ENCODE results near the gene ADORA2A. TPM values are rescaled to one million over a fixed set of nuclear protein-coding genes. Genes with fewer than 3 reads are reported as not detected.

Gene ADORA2A
- total and polyA plus RNA-seq, 9 donors, result 0.57 to 5.0 (median 2.7) TPM

DNA sequence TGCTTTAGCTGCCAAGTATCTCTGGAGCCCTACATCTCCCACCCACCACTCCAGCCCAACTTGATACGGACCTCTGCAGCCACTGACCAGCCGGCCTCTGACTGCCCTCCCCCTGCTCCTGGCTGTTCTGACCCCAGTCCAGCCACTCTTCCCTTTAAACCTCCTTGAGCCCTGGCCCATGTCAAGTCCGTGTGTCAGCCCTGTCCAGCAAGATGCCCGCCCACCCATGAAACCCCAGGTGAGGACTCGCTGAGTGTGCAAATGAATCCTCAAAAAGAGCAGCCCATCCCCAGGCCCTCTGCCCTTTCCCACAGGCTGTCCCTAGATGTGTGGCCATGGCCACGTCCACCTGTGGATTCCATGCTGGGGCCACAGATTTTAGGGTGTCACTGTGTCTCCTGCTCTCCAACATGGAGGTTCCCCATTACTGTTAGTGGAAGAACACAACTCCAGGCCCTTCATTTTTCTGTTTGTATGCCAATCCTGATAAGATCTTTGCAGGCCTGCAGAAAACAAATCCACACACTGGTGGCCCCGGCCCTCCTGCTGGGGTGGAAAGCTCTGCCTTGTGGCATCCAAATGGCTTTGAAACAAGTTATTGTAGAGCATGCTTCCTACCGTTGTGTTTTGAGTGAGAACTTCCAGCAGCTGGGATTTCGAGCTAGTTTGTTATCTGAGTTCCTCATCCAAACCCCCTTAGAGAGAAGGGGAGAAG lies 22.7 kb upstream of the ADORA2A start:
- Histone ChIP-seq H3K27me3 (no peaks in the 10 kb centered on the region), H3K27ac (no peak overlapping the region), H3K4me1 (ENCODE audit: insufficient read depth) (peaks cover 15% of the 10 kb centered on the region), H3K4me3 (no peak overlapping the region), H3K9me3 (no peaks in the 10 kb centered on the region), H3K36me3 (no peaks in the 10 kb centered on the region)
- no peak for DNase-seq
- 82 to 85% (median 84%) methylated on average over 9 of the region's 9 CpGs for WGBS, 3 donors
- intact Hi-C loops (cut with DNase I), result no loop called here
- no peak for TF ChIP-seq POLR2A (IDR thresholded peaks at IDR 0.05)
- no peak for TF ChIP-seq EP300 (IDR thresholded peaks at IDR 0.05)
- TF ChIP-seq, protein P1, sequence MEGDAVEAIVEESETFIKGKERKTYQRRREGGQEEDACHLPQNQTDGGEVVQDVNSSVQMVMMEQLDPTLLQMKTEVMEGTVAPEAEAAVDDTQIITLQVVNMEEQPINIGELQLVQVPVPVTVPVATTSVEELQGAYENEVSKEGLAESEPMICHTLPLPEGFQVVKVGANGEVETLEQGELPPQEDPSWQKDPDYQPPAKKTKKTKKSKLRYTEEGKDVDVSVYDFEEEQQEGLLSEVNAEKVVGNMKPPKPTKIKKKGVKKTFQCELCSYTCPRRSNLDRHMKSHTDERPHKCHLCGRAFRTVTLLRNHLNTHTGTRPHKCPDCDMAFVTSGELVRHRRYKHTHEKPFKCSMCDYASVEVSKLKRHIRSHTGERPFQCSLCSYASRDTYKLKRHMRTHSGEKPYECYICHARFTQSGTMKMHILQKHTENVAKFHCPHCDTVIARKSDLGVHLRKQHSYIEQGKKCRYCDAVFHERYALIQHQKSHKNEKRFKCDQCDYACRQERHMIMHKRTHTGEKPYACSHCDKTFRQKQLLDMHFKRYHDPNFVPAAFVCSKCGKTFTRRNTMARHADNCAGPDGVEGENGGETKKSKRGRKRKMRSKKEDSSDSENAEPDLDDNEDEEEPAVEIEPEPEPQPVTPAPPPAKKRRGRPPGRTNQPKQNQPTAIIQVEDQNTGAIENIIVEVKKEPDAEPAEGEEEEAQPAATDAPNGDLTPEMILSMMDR (IDR thresholded peaks at IDR 0.05), result no peak

DNA sequence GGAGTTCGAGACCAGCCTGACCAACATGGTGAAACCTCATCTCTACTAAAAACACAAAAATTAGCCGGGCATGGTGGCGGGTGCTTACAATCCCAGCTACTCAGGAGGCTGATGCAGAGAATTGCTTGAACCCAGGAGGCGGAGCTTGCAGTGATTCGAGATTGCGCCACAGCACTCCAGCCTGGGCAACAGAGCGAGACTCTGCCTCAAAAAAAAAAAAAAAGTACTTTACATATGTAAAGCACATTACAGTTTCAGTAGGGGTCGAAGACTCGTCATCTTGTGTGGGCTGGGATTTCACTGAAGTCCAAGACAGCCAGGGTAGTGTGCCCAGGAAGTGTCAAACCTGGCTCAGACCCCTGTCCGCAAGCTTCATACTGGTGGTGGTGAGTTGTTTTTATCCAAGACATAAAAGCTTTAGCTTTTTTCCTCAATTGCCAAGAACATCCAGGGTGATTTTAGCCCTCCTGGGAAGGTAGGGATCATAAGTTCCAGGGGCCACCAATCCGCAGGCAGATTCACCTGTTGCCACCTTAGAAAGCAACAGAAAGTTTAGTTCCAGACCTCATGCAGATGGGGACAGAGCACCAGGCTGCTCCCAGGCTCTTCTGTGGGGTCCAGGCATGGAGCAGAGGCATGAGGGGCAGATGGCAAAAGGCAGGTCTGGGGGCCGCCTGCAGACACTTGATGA lies 21.6 kb upstream of the ADORA2A start:
- Histone ChIP-seq H3K27ac (no peak overlapping the region), H3K27me3 (no peaks in the 10 kb centered on the region), H3K4me3 (no peak overlapping the region), H3K36me3 (no peaks in the 10 kb centered on the region), H3K4me1 (ENCODE audit: insufficient read depth) (peaks cover 15% of the 10 kb centered on the region), H3K9me3 (no peaks in the 10 kb centered on the region)
- 97 to 98% (median 97%) methylated on average over 12 of the region's 12 CpGs for WGBS, 3 donors
- intact Hi-C loops (cut with DNase I), result no loop called here
- no peak for DNase-seq
- TF ChIP-seq, protein P1 (IDR thresholded peaks at IDR 0.05), result no peak
- TF ChIP-seq POLR2A (IDR thresholded peaks at IDR 0.05), result no peak
- TF ChIP-seq EP300 (IDR thresholded peaks at IDR 0.05), result no peak

DNA sequence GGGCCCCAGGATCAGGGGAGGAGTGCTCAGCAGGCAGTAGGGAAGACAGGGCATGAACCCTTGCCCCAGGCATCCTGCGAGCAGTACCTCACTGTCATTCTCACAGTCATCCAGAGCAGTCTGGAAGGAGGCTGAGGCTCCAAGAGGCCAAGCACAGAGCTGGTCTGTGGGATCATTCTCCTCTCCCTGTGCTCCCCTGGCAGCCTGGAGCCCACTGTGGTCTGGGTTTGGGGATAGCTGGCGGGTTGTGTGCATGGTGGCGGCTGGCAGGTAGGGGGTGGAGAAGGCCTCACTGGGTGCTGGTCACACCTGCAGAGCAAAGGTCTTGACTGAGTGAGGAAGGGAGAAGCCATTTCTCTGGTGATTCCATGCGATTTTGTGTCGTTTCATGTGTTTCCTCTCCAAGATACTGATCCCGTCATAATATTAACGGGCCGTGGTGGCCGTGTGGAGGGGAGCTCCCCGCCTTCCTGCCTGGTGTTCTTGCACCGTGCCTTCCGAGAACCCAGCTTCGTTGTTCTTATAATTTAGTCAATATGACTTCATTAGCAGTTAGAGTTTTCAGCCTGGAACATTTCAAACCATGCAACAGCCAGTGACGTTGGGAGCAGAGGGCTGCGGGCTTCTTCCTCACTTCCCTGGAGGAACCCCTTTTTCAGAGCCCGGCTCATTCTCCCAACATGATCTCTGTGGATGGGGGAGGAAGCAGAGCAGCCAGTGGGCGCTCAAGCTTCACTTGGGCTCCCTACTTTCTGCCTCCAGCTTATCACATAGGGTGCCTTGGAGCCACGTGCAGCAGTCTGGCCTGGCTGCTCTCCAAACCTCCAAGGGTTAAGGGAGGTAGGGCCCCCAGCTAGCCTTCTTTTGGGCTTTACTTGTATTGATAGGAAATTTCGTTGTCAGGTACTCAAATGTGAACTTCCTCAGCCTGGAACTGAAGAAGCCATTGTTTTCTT lies 20.8 kb upstream of the ADORA2A start:
- 68 to 72% (median 71%) methylated on average over 19 of the region's 19 CpGs for whole genome bisulfite sequencing, 3 donors
- no peak overlapping the region for H3K4me3 ChIP-seq
- intact Hi-C loops (cut with DNase I), result no loop called here
- H3K36me3 ChIP-seq, result no peaks in the 10 kb centered on the region
- TF ChIP-seq EP300 (IDR thresholded peaks at IDR 0.05) (no peak), POLR2A (IDR thresholded peaks at IDR 0.05) (no peak)
- TF ChIP-seq, protein P1 (IDR thresholded peaks at IDR 0.05), result no peak
- H3K27ac ChIP-seq, result peak overlapping the region in 1 of 2 donors; percentile 13
- H3K27me3 ChIP-seq, result no peaks in the 10 kb centered on the region
- peaks cover 15% of the 10 kb centered on the region for H3K4me1 ChIP-seq (ENCODE audit: insufficient read depth)
- DNase-seq, result peak in 3 of 5 donors; percentile 19 to 39 (median 30)
- H3K9me3 ChIP-seq, result no peaks in the 10 kb centered on the region

DNA sequence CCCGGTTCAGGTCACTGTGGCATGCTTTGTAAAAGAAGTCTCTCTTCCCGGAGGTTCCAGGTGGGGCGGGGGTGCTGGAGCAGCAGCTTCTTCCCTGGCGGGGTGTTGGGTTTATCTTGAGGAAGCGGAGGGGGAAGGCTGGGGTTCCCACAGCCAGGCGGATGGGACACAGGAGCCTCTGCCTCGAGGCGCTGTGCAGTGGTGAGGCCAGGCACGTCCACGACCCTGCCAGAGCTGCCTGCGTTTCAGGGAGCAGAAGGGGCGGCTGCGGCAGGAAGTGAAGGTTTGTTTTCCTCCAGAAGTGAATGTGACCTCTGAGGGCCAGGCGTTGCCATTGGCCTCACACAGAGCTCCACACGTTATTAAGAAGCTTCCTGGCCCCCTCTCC lies 20.1 kb upstream of the ADORA2A start:
- peak in 3 of 5 donors; percentile 20 to 61 (median 40) for DNase-seq
- Histone ChIP-seq H3K36me3 (no peaks in the 10 kb centered on the region), H3K4me3 (no peak overlapping the region), H3K4me1 (ENCODE audit: insufficient read depth) (peaks cover 15% of the 10 kb centered on the region), H3K9me3 (no peaks in the 10 kb centered on the region), H3K27ac (peak overlapping the region in 1 of 2 donors; percentile 13), H3K27me3 (no peaks in the 10 kb centered on the region)
- TF ChIP-seq, protein P1 (IDR thresholded peaks at IDR 0.05), result no peak
- TF ChIP-seq POLR2A (IDR thresholded peaks at IDR 0.05), result no peak
- no peak for TF ChIP-seq EP300 (IDR thresholded peaks at IDR 0.05)
- 21 to 39% (median 36%) methylated on average over 15 of the region's 15 CpGs for WGBS, 3 donors
- intact Hi-C loops (cut with DNase I), result no loop called here

Data from ovary (tissue), 9 donors.